ENCODE results near the gene EYA4. TPM values are rescaled to one million over a fixed set of nuclear protein-coding genes. Genes with fewer than 3 reads are reported as not detected.

EYA4 gene
- total RNA-seq, 1 experiment from 2014 or later = not detected

DNA sequence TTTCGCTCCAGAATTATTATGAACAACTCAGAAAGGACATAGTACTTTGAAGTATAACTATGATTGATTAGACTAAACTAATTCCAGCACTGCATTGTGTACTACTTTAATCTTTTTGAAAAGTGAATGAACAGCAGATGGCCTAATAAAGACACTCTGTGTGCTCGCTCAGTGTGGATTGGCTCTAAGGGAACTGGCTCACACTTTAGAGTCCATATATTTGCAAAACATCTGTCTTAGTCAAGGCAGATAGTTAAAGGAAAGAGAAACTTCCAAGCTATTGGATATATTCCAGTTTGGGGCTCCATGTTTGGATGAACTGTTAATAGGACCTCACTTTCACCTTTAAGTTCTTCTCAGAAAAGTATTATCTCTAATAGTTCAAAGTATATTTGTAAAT lies 218.9 kb downstream of the EYA4 start:
- no peak overlapping the region for H3K4me3 Mint-ChIP-seq (ENCODE audit: unreplicated experiment)
- BruUV-seq (replicated peaks) = no TSS peak
- no peaks in the 10 kb centered on the region for H3K9me3 Mint-ChIP-seq (ENCODE audit: unreplicated experiment)
- ChIA-PET CTCF (interaction anchor here (0.8 kb wide), 1 partner anchor 19 kb away, joined by 4 read pairs; no protein-coding TSS in a partner anchor), POLR2A (no interaction called here)
- no peak for DNase-seq (ENCODE audit: unreplicated experiment)
- intact Hi-C loops (cut with micrococcal nuclease) = no loop called here
- H3K36me3 Mint-ChIP-seq (ENCODE audit: insufficient read depth, unreplicated experiment) = no peaks in the 10 kb centered on the region
- no peaks in the 10 kb centered on the region for H3K4me1 Mint-ChIP-seq (ENCODE audit: insufficient read depth, unreplicated experiment)
- H3K27me3 Mint-ChIP-seq (ENCODE audit: insufficient read depth, unreplicated experiment) = peaks cover 88% of the 10 kb centered on the region
- no peak for TF ChIP-seq CTCF (IDR thresholded peaks at IDR 0.05; ENCODE audit: unreplicated experiment)
- no peak overlapping the region for H3K27ac Mint-ChIP-seq (ENCODE audit: low read depth, unreplicated experiment)

- DNase-seq (ENCODE audit: unreplicated experiment) = no peak
- no peaks in the 10 kb centered on the region for H3K4me1 Mint-ChIP-seq (ENCODE audit: insufficient read depth, unreplicated experiment)
- no peak overlapping the region for H3K27ac Mint-ChIP-seq (ENCODE audit: low read depth, unreplicated experiment)
- no peaks in the 10 kb centered on the region for H3K36me3 Mint-ChIP-seq (ENCODE audit: insufficient read depth, unreplicated experiment)
- ChIA-PET POLR2A (interaction anchor here (0.8 kb wide), 1 partner anchor 9 kb away, joined by 5 read pairs; no protein-coding TSS in a partner anchor), CTCF (interaction anchor here (0.8 to 1.0 kb wide), 2 partner anchors 12 to 89 kb away, joined by 3 read pairs; no protein-coding TSS in a partner anchor)
- H3K9me3 Mint-ChIP-seq (ENCODE audit: unreplicated experiment) = no peaks in the 10 kb centered on the region
- intact Hi-C loops (cut with micrococcal nuclease) = no loop called here
- H3K4me3 Mint-ChIP-seq (ENCODE audit: unreplicated experiment) = no peak overlapping the region
- H3K27me3 Mint-ChIP-seq (ENCODE audit: insufficient read depth, unreplicated experiment) = peaks cover 88% of the 10 kb centered on the region
- no TSS peak for BruUV-seq (replicated peaks)
- no peak for TF ChIP-seq CTCF (IDR thresholded peaks at IDR 0.05; ENCODE audit: unreplicated experiment)
These were observed 222.6 kb downstream of the EYA4 start for GRCh38 chr6:133463790-133464189.

DNA sequence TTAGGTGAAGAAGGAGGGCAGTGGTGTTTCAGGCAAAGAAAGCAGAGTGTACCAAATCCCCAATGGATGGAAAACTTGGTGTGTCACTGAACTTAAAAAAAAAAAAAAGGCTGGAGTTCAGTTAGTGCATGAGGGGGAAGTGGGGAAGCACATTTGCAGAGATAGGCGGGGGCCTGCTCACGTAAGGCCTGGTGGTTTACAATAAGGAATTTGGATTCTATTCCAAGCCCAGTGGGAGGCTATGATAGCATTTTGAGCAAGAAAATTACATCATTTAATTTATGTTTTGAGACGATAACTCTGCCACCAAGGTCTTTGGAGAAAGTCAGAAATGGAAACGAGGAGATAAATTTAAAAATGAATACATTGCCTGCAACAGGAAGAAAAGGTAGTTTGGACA lies 225.5 kb downstream of the EYA4 start:
- intact Hi-C loops (cut with micrococcal nuclease) = no loop called here
- peaks cover 69% of the 10 kb centered on the region for H3K27me3 Mint-ChIP-seq (ENCODE audit: insufficient read depth, unreplicated experiment)
- no peak for TF ChIP-seq CTCF (IDR thresholded peaks at IDR 0.05; ENCODE audit: unreplicated experiment)
- no peaks in the 10 kb centered on the region for H3K36me3 Mint-ChIP-seq (ENCODE audit: insufficient read depth, unreplicated experiment)
- no peaks in the 10 kb centered on the region for H3K9me3 Mint-ChIP-seq (ENCODE audit: unreplicated experiment)
- ChIA-PET POLR2A (no interaction called here), CTCF (no interaction called here)
- no peak overlapping the region for H3K4me3 Mint-ChIP-seq (ENCODE audit: unreplicated experiment)
- no peaks in the 10 kb centered on the region for H3K4me1 Mint-ChIP-seq (ENCODE audit: insufficient read depth, unreplicated experiment)
- DNase-seq (ENCODE audit: unreplicated experiment) = no peak
- H3K27ac Mint-ChIP-seq (ENCODE audit: low read depth, unreplicated experiment) = no peak overlapping the region
- BruUV-seq (replicated peaks) = no TSS peak

DNA sequence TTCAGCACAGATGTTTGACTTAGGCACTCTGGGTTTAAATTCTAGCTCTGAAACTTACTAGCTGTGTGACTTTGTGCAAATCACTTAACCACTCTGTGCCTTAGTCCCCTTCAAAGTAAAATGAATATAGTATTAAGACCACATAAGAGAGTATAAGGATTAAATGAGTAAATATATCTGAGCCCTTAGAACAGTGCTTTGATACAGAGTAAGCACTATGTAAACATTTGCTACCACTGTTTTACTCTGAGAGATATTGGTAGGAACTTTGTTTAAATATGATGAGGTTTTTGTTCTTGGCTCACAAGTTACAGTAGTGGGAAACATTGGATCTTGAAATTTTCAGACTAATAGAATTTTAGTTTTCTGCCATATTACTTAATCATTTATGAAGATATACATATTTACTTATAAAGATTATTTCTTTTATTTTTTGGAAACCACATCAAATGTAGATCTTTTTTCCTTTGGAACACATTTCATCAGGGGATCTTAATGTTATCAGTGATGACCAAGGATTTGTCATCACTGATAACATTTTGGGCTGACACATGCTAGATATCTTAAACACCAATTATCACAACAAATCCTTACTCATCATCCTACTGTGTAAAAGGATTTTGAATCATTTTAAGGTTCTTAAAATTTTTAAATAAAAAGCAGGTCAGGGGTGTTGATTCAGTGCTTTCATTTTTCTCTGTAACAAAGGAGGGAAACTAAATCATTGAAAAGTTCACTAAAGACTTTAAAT lies 226.2 kb downstream of the EYA4 start:
- no peak overlapping the region for H3K27ac Mint-ChIP-seq (ENCODE audit: low read depth, unreplicated experiment)

More for the DNA sequence above, 226.2 kb downstream of the EYA4 start:
- POLR2A ChIA-PET = no interaction called here
- CTCF ChIA-PET = interaction anchor here (1.2 kb wide), 1 partner anchor 10 kb away, joined by 3 read pairs; no protein-coding TSS in a partner anchor
- Mint-ChIP-seq H3K27me3 (ENCODE audit: insufficient read depth, unreplicated experiment) (peaks cover 61% of the 10 kb centered on the region), H3K4me1 (ENCODE audit: insufficient read depth, unreplicated experiment) (no peaks in the 10 kb centered on the region), H3K9me3 (ENCODE audit: unreplicated experiment) (no peaks in the 10 kb centered on the region), H3K36me3 (ENCODE audit: insufficient read depth, unreplicated experiment) (no peaks in the 10 kb centered on the region), H3K4me3 (ENCODE audit: unreplicated experiment) (no peak overlapping the region)
- TF ChIP-seq CTCF (IDR thresholded peaks at IDR 0.05; ENCODE audit: unreplicated experiment) = no peak
- intact Hi-C loops (cut with micrococcal nuclease) = no loop called here
- BruUV-seq (replicated peaks) = no TSS peak
- no peak for DNase-seq (ENCODE audit: unreplicated experiment)
